ENCODE data around the gene ESPNL. TPM values are rescaled to one million over a fixed set of nuclear protein-coding genes. Genes with fewer than 3 reads are reported as not detected.

ESPNL gene
- total RNA-seq, 4 donors from 2014 or later, result 0.19 to 0.47 (median 0.25) TPM

GRCh38 chr2:238120463-238121298 is 20.5 kb downstream of the ESPNL start:
- TF ChIP-seq, protein P1, sequence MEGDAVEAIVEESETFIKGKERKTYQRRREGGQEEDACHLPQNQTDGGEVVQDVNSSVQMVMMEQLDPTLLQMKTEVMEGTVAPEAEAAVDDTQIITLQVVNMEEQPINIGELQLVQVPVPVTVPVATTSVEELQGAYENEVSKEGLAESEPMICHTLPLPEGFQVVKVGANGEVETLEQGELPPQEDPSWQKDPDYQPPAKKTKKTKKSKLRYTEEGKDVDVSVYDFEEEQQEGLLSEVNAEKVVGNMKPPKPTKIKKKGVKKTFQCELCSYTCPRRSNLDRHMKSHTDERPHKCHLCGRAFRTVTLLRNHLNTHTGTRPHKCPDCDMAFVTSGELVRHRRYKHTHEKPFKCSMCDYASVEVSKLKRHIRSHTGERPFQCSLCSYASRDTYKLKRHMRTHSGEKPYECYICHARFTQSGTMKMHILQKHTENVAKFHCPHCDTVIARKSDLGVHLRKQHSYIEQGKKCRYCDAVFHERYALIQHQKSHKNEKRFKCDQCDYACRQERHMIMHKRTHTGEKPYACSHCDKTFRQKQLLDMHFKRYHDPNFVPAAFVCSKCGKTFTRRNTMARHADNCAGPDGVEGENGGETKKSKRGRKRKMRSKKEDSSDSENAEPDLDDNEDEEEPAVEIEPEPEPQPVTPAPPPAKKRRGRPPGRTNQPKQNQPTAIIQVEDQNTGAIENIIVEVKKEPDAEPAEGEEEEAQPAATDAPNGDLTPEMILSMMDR (IDR thresholded peaks at IDR 0.05), result no peak
- ATAC-seq (ENCODE audit: low FRiP score), result no peak
- DNase-seq (ENCODE audit: low spot score), result no peak

- DNase-seq (ENCODE audit: low spot score) (no peak), ATAC-seq (ENCODE audit: low FRiP score) (no peak)
- TF ChIP-seq, protein P1 (IDR thresholded peaks at IDR 0.05), result no peak
Measured at GRCh38 chr2:238121511-238122286, 21.6 kb downstream of the ESPNL start.

DNA sequence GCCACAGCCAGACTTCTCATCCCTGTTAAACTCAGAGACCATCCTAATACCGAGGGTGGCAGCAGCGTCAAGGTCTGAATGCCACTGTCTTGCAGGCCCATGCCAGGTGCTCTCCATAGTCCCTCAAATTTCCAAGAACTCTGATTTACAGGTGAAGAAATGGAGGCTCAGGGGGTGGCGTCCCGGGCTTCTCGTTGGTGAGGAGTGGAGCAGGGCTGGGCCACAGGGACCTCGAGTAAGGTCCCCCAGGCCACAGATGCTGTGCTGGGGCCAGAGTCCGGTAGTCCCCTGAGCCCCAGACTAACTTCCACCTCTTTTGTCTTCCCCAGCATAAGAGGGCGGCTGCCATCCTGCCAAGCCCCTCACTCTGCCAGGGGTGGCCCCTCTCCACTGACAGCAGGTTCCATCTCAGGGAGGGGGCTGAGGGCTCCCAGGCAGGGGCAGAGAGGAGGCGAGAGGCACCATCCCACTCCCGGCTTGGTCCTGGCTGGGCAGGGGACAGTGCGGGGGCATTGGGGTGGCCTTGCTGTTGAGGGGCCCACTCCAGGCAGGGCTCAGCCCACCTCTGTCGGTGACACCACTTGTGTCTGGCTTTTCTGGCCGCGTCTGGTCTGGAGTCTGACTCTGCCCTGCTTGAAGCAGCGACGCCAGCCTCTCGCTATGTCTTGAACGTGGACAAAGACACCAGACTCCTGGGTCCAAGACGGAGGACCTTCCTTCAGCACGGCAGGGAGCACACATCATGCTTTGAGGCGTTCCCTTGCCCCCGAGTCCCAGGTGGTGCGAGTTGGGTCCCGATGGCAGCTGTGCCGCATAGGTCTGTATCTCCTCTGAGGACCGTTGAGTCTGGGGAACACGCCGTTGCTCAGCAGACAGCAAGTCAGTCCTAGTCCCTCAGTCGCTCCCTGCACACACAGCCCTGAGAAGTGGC is 22.4 kb downstream of the ESPNL start:
- ATAC-seq (ENCODE audit: low FRiP score) (no peak), DNase-seq (ENCODE audit: low spot score) (no peak)
- TF ChIP-seq, protein P1 (IDR thresholded peaks at IDR 0.05), result no peak

- ATAC-seq (ENCODE audit: low FRiP score) (no peak), DNase-seq (ENCODE audit: low spot score) (no peak)
- TF ChIP-seq, protein P1 (IDR thresholded peaks at IDR 0.05), result no peak
Measured at GRCh38 chr2:238123218-238123971, 23.3 kb downstream of the ESPNL start.

- ATAC-seq (ENCODE audit: low FRiP score) (no peak), DNase-seq (ENCODE audit: low spot score) (no peak)
- TF ChIP-seq, protein P1 (IDR thresholded peaks at IDR 0.05), result no peak
Measured at GRCh38 chr2:238123991-238124470, 23.9 kb downstream of the ESPNL start.
